ENCODE data around the gene ROM1. TPM values are rescaled to one million over a fixed set of nuclear protein-coding genes. Genes with fewer than 3 reads are reported as not detected.
"Not testable (repeated sequence)": the region's sequence is repeated elsewhere in the genome, so short reads cannot be mapped to it uniquely, and the experiment has no call there.

The ROM1 gene
- total RNA-seq, 1 experiment from 2014 or later, result 1.3 TPM

DNA sequence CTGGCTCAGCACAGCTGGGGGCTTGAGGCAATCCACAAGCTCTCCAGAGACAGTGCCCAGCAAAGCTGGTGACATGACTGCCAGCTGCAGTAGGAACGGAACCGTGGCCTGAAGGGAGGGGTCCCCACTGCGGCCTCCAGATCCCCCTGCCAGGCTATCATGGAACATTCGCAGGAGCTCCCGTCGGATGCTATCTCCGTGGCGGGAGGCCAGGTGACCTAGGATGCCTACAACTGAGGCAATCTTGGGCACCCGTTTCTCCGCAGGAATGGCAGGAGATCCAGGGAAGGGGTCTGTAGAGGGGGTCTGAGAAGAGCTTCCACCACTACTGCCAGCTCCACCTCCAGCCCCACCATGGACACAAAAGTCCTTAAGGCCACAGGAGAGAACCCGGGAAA, 35.9 kb downstream of the ROM1 start:
- Mint-ChIP-seq H3K27me3 (ENCODE audit: insufficient read depth, unreplicated experiment) (no peaks in the 10 kb centered on the region), H3K4me1 (ENCODE audit: low read depth, unreplicated experiment) (peaks cover 7% of the 10 kb centered on the region), H3K36me3 (ENCODE audit: insufficient read depth, unreplicated experiment) (peaks cover 62% of the 10 kb centered on the region), H3K27ac (ENCODE audit: unreplicated experiment) (no peak overlapping the region), H3K4me3 (ENCODE audit: unreplicated experiment) (no peak overlapping the region), H3K9me3 (ENCODE audit: unreplicated experiment) (no peaks in the 10 kb centered on the region)
- no peak overlapping the region for H3K4me3 ChIP-seq (ENCODE audit: low read depth, low read length)
- peaks cover 3% of the 10 kb centered on the region; the same call in 1 of the 2 replicates for H3K36me3 ChIP-seq (ENCODE audit: control insufficient read depth, insufficient read depth, low read length)
- CTCF ChIA-PET, result no interaction called here
- H3K9me3 ChIP-seq, result no peaks in the 10 kb centered on the region
- TF ChIP-seq, protein P1, sequence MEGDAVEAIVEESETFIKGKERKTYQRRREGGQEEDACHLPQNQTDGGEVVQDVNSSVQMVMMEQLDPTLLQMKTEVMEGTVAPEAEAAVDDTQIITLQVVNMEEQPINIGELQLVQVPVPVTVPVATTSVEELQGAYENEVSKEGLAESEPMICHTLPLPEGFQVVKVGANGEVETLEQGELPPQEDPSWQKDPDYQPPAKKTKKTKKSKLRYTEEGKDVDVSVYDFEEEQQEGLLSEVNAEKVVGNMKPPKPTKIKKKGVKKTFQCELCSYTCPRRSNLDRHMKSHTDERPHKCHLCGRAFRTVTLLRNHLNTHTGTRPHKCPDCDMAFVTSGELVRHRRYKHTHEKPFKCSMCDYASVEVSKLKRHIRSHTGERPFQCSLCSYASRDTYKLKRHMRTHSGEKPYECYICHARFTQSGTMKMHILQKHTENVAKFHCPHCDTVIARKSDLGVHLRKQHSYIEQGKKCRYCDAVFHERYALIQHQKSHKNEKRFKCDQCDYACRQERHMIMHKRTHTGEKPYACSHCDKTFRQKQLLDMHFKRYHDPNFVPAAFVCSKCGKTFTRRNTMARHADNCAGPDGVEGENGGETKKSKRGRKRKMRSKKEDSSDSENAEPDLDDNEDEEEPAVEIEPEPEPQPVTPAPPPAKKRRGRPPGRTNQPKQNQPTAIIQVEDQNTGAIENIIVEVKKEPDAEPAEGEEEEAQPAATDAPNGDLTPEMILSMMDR (IDR thresholded peaks at IDR 0.05; ENCODE audit: insufficient read depth in 1 of 2, low read depth in 1 of 2, low read length in 1 of 2, severe bottlenecking in 1 of 2, unreplicated experiment in 1 of 2), result no peak
- DNase-seq, result no peak
- POLR2A ChIA-PET, result interaction anchor here (0.6 to 4.5 kb wide), 2 partner anchors 16 to 75 kb away, joined by 3 to 43 read pairs; partner anchors contain the start of genes C11orf98, CSKMT and EEF1G
- peaks cover 19% of the 10 kb centered on the region for H3K4me1 ChIP-seq
- no TSS peak for BruUV-seq (replicated peaks)
- intact Hi-C loops (cut with micrococcal nuclease; ENCODE audit: unreplicated experiment), result loop anchor here (5.0 kb wide), 1 partner anchor 37 kb away; the partner anchor contains the start of genes EML3 and ROM1
- no peaks in the 10 kb centered on the region for H3K27me3 ChIP-seq (replicated peaks; ENCODE audit: control insufficient read depth, insufficient read depth, low read length)

DNA sequence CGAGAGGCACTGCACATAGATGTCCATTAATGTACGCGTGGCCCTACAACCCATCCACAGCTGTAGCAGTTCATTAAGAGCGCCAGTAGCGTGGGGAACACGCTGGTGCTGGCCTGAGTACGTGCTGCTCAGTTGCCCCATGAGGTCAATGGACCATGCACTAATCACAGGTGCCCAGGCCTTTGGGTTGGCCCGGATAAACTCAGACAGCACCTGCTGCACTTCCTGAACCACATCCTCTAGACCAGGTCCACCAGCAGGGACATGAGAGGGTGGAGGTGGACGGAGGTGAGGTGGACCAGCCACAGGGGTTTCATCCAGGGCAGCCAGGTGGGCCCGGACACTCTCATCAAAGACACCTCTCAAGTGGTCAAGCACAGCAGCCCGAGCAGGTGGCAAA, 36.4 kb downstream of the ROM1 start:
- no peak overlapping the region for H3K27ac Mint-ChIP-seq (ENCODE audit: unreplicated experiment)
- peaks cover 23% of the 10 kb centered on the region for H3K4me1 ChIP-seq
- no peak for DNase-seq
- H3K9me3 Mint-ChIP-seq (ENCODE audit: unreplicated experiment), result no peaks in the 10 kb centered on the region
- POLR2A ChIA-PET, result interaction anchor here (4.5 kb wide), 1 partner anchor 16 kb away, joined by 43 read pairs; the partner anchor contains the start of genes C11orf98 and CSKMT
- H3K4me1 Mint-ChIP-seq (ENCODE audit: low read depth, unreplicated experiment), result peaks cover 7% of the 10 kb centered on the region
- peaks cover 57% of the 10 kb centered on the region for H3K36me3 Mint-ChIP-seq (ENCODE audit: insufficient read depth, unreplicated experiment)
- intact Hi-C loops (cut with micrococcal nuclease; ENCODE audit: unreplicated experiment), result loop anchor here (5.0 kb wide), 1 partner anchor 37 kb away; the partner anchor contains the start of genes EML3 and ROM1
- peaks cover 2% of the 10 kb centered on the region; the same call in 1 of the 2 replicates for H3K36me3 ChIP-seq (ENCODE audit: control insufficient read depth, insufficient read depth, low read length)
- no peaks in the 10 kb centered on the region for H3K27me3 ChIP-seq (replicated peaks; ENCODE audit: control insufficient read depth, insufficient read depth, low read length)
- no peaks in the 10 kb centered on the region for H3K27me3 Mint-ChIP-seq (ENCODE audit: insufficient read depth, unreplicated experiment)
- H3K9me3 ChIP-seq, result no peaks in the 10 kb centered on the region
- H3K4me3 ChIP-seq (ENCODE audit: low read depth, low read length), result no peak overlapping the region
- BruUV-seq (replicated peaks), result no TSS peak
- CTCF ChIA-PET, result no interaction called here
- TF ChIP-seq, protein P1 (IDR thresholded peaks at IDR 0.05; ENCODE audit: insufficient read depth in 1 of 2, low read depth in 1 of 2, low read length in 1 of 2, severe bottlenecking in 1 of 2, unreplicated experiment in 1 of 2), result no peak
- no peak overlapping the region for H3K4me3 Mint-ChIP-seq (ENCODE audit: unreplicated experiment)

DNA sequence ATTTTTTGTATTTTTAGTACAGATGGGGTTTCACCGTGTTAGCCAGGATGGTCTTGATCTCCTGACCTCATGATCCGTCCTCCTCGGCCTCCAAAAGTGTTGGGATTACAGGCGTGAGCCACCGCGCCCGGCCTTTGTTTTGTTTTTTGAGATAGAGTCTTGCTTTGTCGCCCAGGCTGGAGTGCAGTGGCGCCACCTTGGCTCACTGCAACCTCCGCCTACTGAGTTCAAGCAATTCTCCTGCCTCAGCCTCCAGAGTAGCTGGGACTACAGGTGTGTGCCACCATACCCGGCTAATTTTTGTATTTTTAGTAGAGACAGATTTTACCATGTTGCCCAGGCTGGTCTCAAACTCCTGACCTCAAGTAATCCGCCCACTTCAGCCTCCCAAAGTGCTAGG, 37.2 kb downstream of the ROM1 start:
- H3K4me1 ChIP-seq, result peaks cover 16% of the 10 kb centered on the region
- not testable (repeated sequence) for H3K4me3 Mint-ChIP-seq (ENCODE audit: unreplicated experiment)

More for the DNA sequence above, 37.2 kb downstream of the ROM1 start:
- ChIA-PET CTCF (interaction anchor here (1.0 kb wide), 1 partner anchor 14 kb away, joined by 4 read pairs; the partner anchor contains the start of gene C11orf98), POLR2A (interaction anchor here (1.0 kb wide), 1 partner anchor 14 kb away, joined by 3 read pairs; no protein-coding TSS in a partner anchor)
- H3K9me3 Mint-ChIP-seq (ENCODE audit: unreplicated experiment); H3K36me3 ChIP-seq (ENCODE audit: control insufficient read depth, insufficient read depth, low read length); H3K27me3 ChIP-seq (replicated peaks; ENCODE audit: control insufficient read depth, insufficient read depth, low read length); DNase-seq; H3K9me3 ChIP-seq; H3K27ac Mint-ChIP-seq (ENCODE audit: unreplicated experiment); BruUV-seq (replicated peaks); H3K4me1 Mint-ChIP-seq (ENCODE audit: low read depth, unreplicated experiment); intact Hi-C loops (cut with micrococcal nuclease; ENCODE audit: unreplicated experiment); H3K27me3 Mint-ChIP-seq (ENCODE audit: insufficient read depth, unreplicated experiment); H3K4me3 ChIP-seq (ENCODE audit: low read depth, low read length): not testable (repeated sequence)
- peaks cover 50% of the 10 kb centered on the region for H3K36me3 Mint-ChIP-seq (ENCODE audit: insufficient read depth, unreplicated experiment)

Data from Caco-2 (cell line).